ENCODE data around the gene PACRG.

- TF ChIP-seq CTCF (IDR thresholded peaks at IDR 0.05) (no peak), POLR2A (IDR thresholded peaks at IDR 0.05) (no peak), POLR2AphosphoS5 (IDR thresholded peaks at IDR 0.05) (no peak)
Observed at GRCh38 chr6:163100259-163100658, 372.5 kb downstream of the PACRG start.

Data from prostate gland (tissue), 2 donors.